Mammary epithelial cell (primary cell): Measurements from ENCODE around the gene NCKAP5L.

ENCODE experiments used
- CTCF ChIP-seq, 2 donors: IDR thresholded peaks in 1 of 2; conservative IDR thresholded peaks in 1 of 2; 2 replicates each; pipeline ENCODE4 v1.5.1; 2011 to 2012; ENCODE audit warnings: inconsistent platforms in 2 of 2, low read length in 2 of 2, mild to moderate bottlenecking in 2 of 2, control low read depth in 1 of 2, low read depth in 1 of 2; ENCODE audit not compliant: insufficient read depth in 1 of 2; ENCODE audit errors: extremely low read depth in 1 of 2
- EZH2 ChIP-seq: IDR thresholded peaks from 2 replicates; pipeline ENCODE4 v1.6.1; 2012; ENCODE audit warnings: low read length, inconsistent platforms, borderline replicate concordance

- TF ChIP-seq CTCF (conservative IDR thresholded peaks at IDR 0.05 in 1 of 2, IDR thresholded peaks at IDR 0.05 in 1 of 2; ENCODE audit: extremely low read depth in 1 of 2, insufficient read depth in 1 of 2, low read depth in 1 of 2, low read length in 2 of 2) (no peak), EZH2 (no peak)
Observed at GRCh38 chr12:49796155-49796554, 32.1 kb downstream of the NCKAP5L start.
